SK-N-MC (cell line): ENCODE measurements around the gene PRDM10.

Experiments used
- EZH2 ChIP-seq: fragments of 200-600 bp; sonication (generic); IDR thresholded peaks from one replicate; pipeline ENCODE4 v1.6.1; 2017; ENCODE audit warnings: antibody characterized with exemption
- FOXP2 ChIP-seq: optimal IDR thresholded peaks from 2 replicates; pipeline ENCODE3; 2011; ENCODE audit warnings: mild to moderate bottlenecking, moderate library complexity; ENCODE audit not compliant: insufficient read depth; ENCODE audit errors: extremely low read length, control extremely low read depth
- POLR2AphosphoS5 ChIP-seq: IDR thresholded peaks from 2 replicates; pipeline ENCODE4 v1.6.1; 2012; ENCODE audit warnings: mild to moderate bottlenecking, low read depth, low read length, borderline replicate concordance

GRCh38 chr11:129856036-129856435 lies 146.6 kb downstream of the PRDM10 start:
- no peak for TF ChIP-seq POLR2AphosphoS5
- TF ChIP-seq EZH2 = no peak
- no peak for TF ChIP-seq FOXP2
